ENCODE measurements around the gene IQCM.

The IQCM gene

GRCh38 chr4:149709640-149710039, 106.0 kb downstream of the IQCM start:
- no peak for DNase-seq (ENCODE audit: low spot score)

GRCh38 chr4:149708513-149709130, 107.0 kb downstream of the IQCM start:
- peak; percentile 24 for DNase-seq (ENCODE audit: low spot score)

- DNase-seq (ENCODE audit: low spot score), result no peak
These were observed 107.8 kb downstream of the IQCM start for GRCh38 chr4:149707862-149708261.

GRCh38 chr4:149706942-149707341, 108.7 kb downstream of the IQCM start:
- peak; percentile 11 for DNase-seq (ENCODE audit: low spot score)

- DNase-seq (ENCODE audit: low spot score), result no peak
These were observed 113.0 kb downstream of the IQCM start for GRCh38 chr4:149702414-149703293.

GRCh38 chr4:149701435-149702156, 114.0 kb downstream of the IQCM start:
- DNase-seq (ENCODE audit: low spot score), result no peak

GRCh38 chr4:149700272-149700671, 115.4 kb downstream of the IQCM start:
- DNase-seq (ENCODE audit: low spot score), result no peak

- no peak for DNase-seq (ENCODE audit: low spot score)
These were observed 116.0 kb downstream of the IQCM start for GRCh38 chr4:149699642-149700041.

- no peak for DNase-seq (ENCODE audit: low spot score)
These were observed 124.9 kb downstream of the IQCM start for GRCh38 chr4:149690726-149691125.

GRCh38 chr4:149684516-149684915, 131.1 kb downstream of the IQCM start:
- DNase-seq (ENCODE audit: low spot score), result no peak

GRCh38 chr4:149676076-149676475, 139.6 kb downstream of the IQCM start:
- DNase-seq (ENCODE audit: low spot score), result no peak

GRCh38 chr4:149645790-149646189, 169.9 kb downstream of the IQCM start:
- DNase-seq (ENCODE audit: low spot score), result no peak

GRCh38 chr4:149638073-149638472, 177.6 kb downstream of the IQCM start:
- peak; percentile 7 for DNase-seq (ENCODE audit: low spot score)

GRCh38 chr4:149634368-149634767, 181.3 kb downstream of the IQCM start:
- no peak for DNase-seq (ENCODE audit: low spot score)

GRCh38 chr4:149631629-149632028, 184.0 kb downstream of the IQCM start:
- no peak for DNase-seq (ENCODE audit: low spot score)

GRCh38 chr4:149630064-149630463, 185.6 kb downstream of the IQCM start:
- DNase-seq (ENCODE audit: low spot score), result peak; percentile 4

- peak; percentile 5 for DNase-seq (ENCODE audit: low spot score)
These were observed 209.9 kb downstream of the IQCM start for GRCh38 chr4:149605601-149606378.

GRCh38 chr4:149604827-149605226, 210.8 kb downstream of the IQCM start:
- DNase-seq (ENCODE audit: low spot score), result no peak

GRCh38 chr4:149595500-149595899, 220.1 kb downstream of the IQCM start:
- DNase-seq (ENCODE audit: low spot score), result no peak

GRCh38 chr4:149589826-149590225, 225.8 kb downstream of the IQCM start:
- DNase-seq (ENCODE audit: low spot score), result no peak

GRCh38 chr4:149584722-149585121, 230.9 kb downstream of the IQCM start:
- DNase-seq (ENCODE audit: low spot score), result peak; percentile 9

- no peak for DNase-seq (ENCODE audit: low spot score)
These were observed 240.7 kb downstream of the IQCM start for GRCh38 chr4:149574971-149575370.

All from GM03348 (cell line).